GM18951 (cell line): ENCODE data around the gene SH3GL1.
A peak's percentile ranks its signal among the peaks of the same experiment; 100 is the strongest.

Experiments used
- POLR2A ChIP-seq: IDR thresholded peaks from 4 replicates; pipeline ENCODE4 v1.6.1; 2011; ENCODE audit warnings: mild to moderate bottlenecking; ENCODE audit not compliant: insufficient read length, insufficient read depth; ENCODE audit errors: extremely low read depth
- in situ Hi-C: fragments of 300-500 bp; cut with MboI; formaldehyde crosslinking; loops from one replicate; pipeline ENCODE4 v1.12.0; 2022; ENCODE audit warnings: low sequenced_read_pairs, mixed read lengths, inconsistent platforms; ENCODE audit not compliant: unreplicated experiment

SH3GL1 gene

GRCh38 chr19:4372165-4373012 is 28.0 kb downstream of the SH3GL1 start:
- TF ChIP-seq POLR2A: no peak
- in situ Hi-C loops: no loop called here

- in situ Hi-C loops: no loop called here
- TF ChIP-seq POLR2A: no peak
Observed at GRCh38 chr19:4371247-4372164, 28.8 kb downstream of the SH3GL1 start.

- TF ChIP-seq POLR2A: no peak
- in situ Hi-C loops: no loop called here
Observed at GRCh38 chr19:4370418-4371041, 29.8 kb downstream of the SH3GL1 start.

GRCh38 chr19:4369888-4370260 is 30.5 kb downstream of the SH3GL1 start:
- peak; percentile 10 for TF ChIP-seq POLR2A
- in situ Hi-C loops: no loop called here

GRCh38 chr19:4369109-4369887 is 31.0 kb downstream of the SH3GL1 start:
- in situ Hi-C loops: no loop called here
- TF ChIP-seq POLR2A: peak; percentile 61

- in situ Hi-C loops: no loop called here
- no peak for TF ChIP-seq POLR2A
Observed at GRCh38 chr19:4368128-4368820, 32.1 kb downstream of the SH3GL1 start.

GRCh38 chr19:4367781-4368127 is 32.6 kb downstream of the SH3GL1 start:
- in situ Hi-C loops: no loop called here
- no peak for TF ChIP-seq POLR2A

- TF ChIP-seq POLR2A: no peak
- in situ Hi-C loops: no loop called here
Observed at GRCh38 chr19:4367336-4367723, 33.0 kb downstream of the SH3GL1 start.

GRCh38 chr19:4366666-4367335 is 33.5 kb downstream of the SH3GL1 start:
- in situ Hi-C loops: no loop called here
- no peak for TF ChIP-seq POLR2A

- in situ Hi-C loops: no loop called here
- peak; percentile 20 for TF ChIP-seq POLR2A
Observed at GRCh38 chr19:4365791-4366665, 34.3 kb downstream of the SH3GL1 start.

GRCh38 chr19:4365341-4365740 is 35.0 kb downstream of the SH3GL1 start:
- in situ Hi-C loops: no loop called here
- no peak for TF ChIP-seq POLR2A
